Stimulated activated CD4-positive, alpha-beta T cell treated with anti-CD3 and anti-CD28 coated beads, Interleukin-12 subunit alpha, Interleukin-12 subunit beta, amount 100 ng/mL, for 4 hours (primary cell): ENCODE results near the gene ATP8B3.

Experiments used
- DNase-seq: peaks from one replicate; pipeline ENCODE4 v3.0.0-alpha.2; 2020

The ATP8B3 gene

DNA sequence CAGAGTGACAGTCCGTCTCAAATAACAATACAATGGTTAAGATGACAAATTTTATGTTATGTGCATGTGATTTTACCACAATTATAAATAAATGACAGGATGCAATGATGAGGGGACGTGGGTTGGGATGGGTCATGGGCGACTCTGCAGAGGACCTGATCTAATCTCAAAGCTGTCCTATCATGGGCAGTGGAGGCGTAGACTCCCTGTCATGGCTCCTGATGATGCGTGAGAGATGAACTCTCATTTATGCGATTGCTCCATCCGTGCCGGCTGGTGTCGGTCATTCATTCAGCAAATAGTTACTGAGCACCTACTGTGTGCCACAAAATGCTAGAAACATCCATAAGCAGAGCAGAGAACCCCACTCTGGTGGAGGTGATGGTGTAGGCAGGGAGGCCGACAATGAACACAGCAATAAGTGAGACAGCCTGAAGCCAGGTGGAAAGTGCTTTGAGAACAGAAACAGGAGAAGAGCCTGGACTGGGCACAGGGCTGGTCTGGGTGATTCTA, 37.9 kb upstream of the ATP8B3 start:
- no peak for DNase-seq

DNA sequence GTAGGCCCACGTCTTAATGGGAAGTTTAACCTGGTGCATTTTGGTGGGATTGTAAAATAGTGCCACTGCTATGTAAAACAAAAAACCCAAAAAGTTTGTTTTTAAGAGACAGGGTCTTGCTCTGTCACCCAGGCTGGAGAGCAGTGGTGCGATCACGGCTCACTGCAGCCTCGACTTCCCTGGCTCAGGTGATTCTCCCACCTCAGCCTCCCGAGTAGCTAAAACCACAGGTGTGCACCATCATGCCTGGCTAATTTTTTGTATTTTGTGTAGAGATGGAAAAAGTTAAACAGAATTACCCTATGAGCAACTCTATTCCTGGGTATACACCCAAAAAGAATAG, 37.0 kb upstream of the ATP8B3 start:
- DNase-seq, result no peak

GRCh38 chr19:1848399-1849131, 36.5 kb upstream of the ATP8B3 start, which contains the start of gene REXO1:
Gene REXO1, minus strand, starts transcription at chr19:1848483. Its CDS starts 125 bp downstream, at chr19:1848358.
- peak; percentile 97 for DNase-seq

DNA sequence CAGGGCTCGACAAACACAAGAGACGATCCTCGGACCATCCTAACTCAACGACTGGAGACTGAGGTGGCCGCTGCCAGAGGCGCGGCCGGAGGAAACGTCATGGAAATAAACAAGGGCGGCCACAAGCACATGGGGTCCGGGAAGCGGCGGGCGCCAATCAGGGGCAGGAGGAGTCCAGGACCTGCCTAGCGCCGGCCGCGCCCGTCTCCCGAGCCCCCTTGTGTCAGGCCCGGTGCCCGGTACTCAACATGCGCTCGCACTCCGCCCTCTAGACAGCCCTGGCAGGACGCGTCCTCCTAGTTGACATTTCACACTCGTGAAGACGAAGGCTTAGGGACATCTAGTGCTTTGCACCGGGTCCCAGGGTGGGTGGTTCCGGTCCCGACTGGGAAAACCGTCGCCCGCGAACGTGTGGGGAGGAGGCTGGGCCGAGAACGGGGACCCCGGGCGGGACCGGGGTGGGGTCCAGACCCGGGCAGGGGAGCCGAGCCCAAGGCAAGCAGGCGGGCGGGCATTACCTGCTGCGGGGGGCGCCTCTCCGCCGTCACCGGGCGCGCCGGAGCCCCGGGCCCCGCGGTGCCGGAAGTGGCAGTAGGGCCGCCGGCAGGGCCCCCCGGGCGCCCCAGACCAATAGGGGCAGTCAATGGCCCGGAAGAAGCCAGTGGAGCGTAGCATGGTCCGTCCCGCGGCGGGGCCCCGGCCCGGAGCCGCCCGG, 35.8 kb upstream of the ATP8B3 start:
- no peak for DNase-seq

GRCh38 chr19:1847348-1847683, 35.2 kb upstream of the ATP8B3 start:
- no peak for DNase-seq

DNA sequence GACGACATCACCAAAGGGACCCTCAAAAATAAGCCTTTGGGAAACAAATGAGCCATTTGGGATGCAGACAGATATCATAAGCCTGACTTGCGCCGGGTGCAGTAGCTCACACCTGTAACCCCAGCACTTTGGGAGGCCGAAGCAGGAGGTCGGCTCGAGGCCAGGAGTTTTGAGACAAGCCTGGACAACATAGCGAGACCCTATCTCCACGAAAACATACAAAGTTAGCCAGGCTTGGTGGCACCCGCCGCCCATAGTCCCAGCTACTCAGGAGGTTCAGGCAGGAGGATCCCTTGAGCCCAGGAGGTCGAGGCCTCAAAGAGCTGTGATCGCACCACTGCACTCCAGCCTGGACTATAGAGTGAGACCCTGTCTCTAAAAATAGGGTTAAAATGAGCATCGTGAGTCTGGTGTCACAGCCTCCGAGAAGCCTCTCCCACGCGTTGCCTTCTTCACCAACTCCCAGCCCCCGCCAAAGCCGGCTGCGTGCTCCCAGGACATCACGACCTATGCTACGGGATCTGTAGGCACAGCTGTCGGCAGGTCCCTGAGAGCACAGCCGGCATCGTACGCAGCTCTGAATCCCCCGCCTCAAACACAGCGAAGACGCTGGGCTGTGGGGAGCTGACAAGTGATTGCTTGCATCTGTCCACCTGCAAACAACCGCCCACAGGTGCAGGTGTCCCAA, 34.6 kb upstream of the ATP8B3 start:
- DNase-seq, result no peak

DNA sequence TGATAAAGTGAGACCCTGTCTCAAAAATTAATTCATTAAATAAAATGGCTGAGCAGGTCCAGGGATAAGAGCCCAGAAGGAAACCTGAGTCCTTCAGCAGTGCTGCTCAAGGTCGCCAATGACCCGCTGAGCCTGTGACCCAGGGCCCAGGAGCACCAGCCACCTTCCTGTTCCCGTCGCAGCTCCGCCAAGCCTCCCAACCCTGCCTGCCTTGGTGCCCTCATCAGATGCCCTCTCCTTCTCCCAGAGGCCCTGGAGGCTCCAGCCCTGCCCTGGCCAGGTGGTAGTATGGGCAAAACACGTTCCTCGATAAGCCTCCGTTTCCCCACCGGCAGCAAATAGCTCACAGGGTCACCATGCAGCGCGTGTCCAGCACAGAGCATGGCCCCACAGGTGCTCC, 33.6 kb upstream of the ATP8B3 start:
- no peak for DNase-seq

GRCh38 chr19:1845125-1845515, 33.0 kb upstream of the ATP8B3 start:
- DNase-seq, result no peak

DNA sequence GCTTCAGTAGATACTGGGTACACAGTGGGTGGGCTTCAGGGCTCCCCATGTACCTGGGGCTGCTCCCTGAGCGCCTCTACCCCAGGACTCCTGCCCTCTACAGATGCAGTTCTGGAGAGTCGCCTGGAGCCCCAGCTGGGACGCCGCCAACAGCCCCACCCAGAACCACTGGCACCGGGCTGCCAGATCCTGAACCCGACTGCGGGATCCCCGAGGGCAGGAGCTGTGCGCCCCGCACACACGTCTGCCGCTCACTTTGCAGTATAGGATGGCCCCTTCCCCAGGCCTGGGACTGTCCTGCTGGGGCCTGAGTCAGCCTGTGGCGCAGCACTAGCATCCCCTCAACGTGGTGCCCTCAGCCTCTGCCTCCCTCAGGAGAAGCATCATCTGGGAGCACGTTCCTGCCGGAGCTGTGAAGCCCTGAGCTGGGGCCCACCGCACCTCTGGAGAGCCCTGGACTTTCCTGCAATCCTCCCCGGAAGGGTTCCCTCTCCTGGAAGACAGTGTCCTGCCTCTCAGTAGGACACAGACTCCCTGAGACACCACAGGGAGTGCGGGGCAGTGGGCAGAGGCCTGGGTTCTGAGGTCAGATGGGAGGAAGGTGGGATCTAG, 32.5 kb upstream of the ATP8B3 start:
- no peak for DNase-seq

- DNase-seq, result no peak
These were observed 31.7 kb upstream of the ATP8B3 start for GRCh38 chr19:1843646-1844394.

GRCh38 chr19:1843116-1843515, 31.0 kb upstream of the ATP8B3 start:
- no peak for DNase-seq

DNA sequence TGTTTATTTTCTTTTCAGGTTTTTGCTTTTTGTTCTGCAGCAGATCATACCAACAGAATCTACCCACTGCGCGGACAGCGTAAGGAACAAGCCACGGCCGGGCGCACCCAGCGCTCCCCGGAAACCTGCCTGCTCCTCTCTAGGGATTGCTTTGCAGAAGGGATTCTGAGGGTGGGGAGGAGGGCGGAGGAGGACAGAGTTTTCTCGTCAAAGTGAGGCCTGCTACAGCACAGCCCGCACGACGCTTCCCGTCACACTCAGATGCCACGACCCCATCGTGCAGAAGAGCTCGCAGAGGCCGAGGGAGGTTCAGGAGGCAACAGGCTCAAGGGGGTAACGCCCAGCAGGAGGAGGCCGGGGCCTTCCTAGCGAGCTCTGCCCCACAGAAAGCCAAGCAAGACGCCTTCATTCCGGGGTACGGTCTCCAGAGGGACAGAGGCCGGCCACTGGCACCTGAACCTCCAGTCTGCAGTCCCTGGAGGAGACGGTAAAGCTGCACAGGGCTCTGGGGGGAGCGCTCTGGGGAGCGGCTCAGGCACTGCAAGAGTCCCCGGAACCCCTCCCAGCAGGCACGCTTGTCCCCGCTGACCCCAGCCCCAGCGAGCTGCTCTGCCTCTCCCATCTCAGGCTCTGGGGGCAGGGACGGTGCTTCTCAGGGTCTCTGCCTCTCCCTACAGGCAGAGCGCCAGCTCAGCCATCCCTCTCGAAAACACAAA, 29.3 kb upstream of the ATP8B3 start:
- no peak for DNase-seq

GRCh38 chr19:1840541-1841115, 28.6 kb upstream of the ATP8B3 start:
- DNase-seq, result no peak

GRCh38 chr19:1839658-1840540, 27.8 kb upstream of the ATP8B3 start:
- DNase-seq, result no peak

DNA sequence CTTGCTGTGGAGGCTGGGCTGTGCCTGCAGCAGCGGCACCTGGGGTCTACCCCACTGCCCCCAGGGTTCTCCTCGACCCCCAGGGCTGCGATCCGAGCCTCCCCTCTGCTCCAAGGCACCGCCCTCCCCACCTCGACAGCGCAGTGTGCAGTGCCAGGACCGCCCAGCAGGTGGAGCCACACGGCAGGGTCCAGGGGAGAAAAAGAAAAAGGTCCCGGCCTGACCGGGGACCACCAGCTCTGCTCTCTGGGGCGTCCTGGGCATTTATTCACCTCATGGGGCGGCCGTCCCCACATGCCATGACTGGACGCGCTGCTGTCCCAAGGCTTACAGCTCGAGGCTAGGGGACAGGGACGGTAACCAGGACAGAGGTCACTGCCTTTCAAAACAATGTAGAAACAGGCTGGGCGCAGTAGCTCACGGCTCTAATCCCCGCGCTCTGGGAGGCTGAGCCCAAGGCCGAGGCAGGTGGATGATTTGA, 25.6 kb upstream of the ATP8B3 start:
- DNase-seq, result peak; percentile 61

- no peak for DNase-seq
These were observed 25.1 kb upstream of the ATP8B3 start for GRCh38 chr19:1837222-1837565.

GRCh38 chr19:1836458-1837221, 24.6 kb upstream of the ATP8B3 start:
- no peak for DNase-seq

DNA sequence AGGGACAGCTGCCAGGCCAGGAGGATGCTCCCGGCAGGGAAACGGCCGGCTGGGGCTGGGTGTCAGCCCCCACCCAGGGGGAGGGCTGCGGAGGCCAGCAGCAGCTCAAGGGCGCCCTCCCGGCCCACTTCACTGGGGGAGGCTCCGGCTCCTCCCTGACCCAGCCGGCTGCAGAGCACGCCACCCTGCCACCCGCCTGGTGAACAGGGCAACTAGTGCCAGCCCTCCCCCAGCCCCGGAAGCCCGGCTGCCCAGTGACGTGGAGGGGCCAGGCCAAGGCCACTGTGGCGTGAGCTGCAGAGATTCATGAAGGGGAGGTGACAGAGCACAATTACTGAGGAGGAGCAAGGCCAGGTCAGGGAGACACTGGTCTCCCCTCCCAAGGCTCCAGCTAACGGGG, 21.5 kb upstream of the ATP8B3 start:
- no peak for DNase-seq

DNA sequence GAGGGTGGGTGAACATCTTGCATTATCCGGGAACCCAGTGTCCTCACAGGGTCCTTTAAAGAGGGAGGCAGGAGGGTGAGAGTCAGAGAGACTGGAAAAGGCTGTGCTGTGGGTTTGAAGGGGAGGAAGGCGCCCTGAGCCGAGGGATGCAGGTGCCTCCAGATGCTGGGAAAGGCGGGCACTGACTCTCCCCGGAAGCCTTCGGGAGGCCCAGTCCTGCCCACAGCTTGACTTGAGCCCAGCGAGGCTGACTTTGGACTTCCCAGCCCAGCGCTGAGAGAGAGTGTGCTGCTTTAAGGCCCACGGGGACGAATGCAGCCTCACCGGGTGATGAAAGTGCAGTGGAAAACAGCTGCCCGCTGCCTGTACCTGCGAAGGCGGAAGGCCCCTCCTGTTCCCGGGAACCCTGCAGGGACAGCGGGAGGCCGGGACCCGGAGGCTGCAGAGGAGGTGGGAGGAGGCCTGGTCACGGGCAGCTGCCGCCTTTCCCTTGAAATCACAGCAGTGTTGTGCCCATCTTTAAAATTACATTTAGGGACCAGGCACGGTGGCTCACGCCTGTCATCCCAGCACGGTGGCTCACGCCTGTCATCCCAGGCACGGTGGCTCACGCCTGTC, 20.1 kb upstream of the ATP8B3 start:
- DNase-seq, result no peak
